K562 (cell line): ENCODE results near the gene CCND3. TPM values are rescaled to one million over a fixed set of nuclear protein-coding genes. Genes with fewer than 3 reads are reported as not detected.

Experiments used
- ATAC-seq: fragments of 200-7000 bp; cut with Tn5 transposase; 3 replicates; pipeline ENCODE4 v1.9.1; 2020; ENCODE audit warnings: moderate library complexity
- BruUV-seq: library from RNA; stranded (reverse); fragments of 400-500 nt; replicated peaks from 2 replicates; lab custom pipeline; 2021; lab: Mats Ljungman, UMichigan
- CTCF ChIA-PET: fragments of 300-600 bp; formaldehyde crosslinking; extraction: SDS; loops from one replicate; lab custom pipeline; 2021; ENCODE audit warnings: low intra/inter-chr PET ratio; lab: Yijun Ruan, JAX
- POLR2A ChIA-PET: fragments of 300-600, 350-650 bp; sonication (Branson Sonifier 250); formaldehyde crosslinking; extraction: SDS; loops from one replicate; lab custom pipeline; 2021; ENCODE audit warnings: antibody characterized with exemption, inconsistent platforms; lab: Yijun Ruan, JAX
- DNase-seq, 4 experiments: peaks; one replicate each; pipeline versions ENCODE4 v3.0.0 to v3.0.0-alpha.2; 2011 to 2018; ENCODE audit warnings: low spot score in 3 of 4, mixed read lengths in 3 of 4; ENCODE audit errors: extremely low read depth in 1 of 4
- FAIRE-seq: peaks from 2 replicates; lab custom pipeline; 2011; peaks lifted over from hg19 to GRCh38; lab: Jason Lieb, UNC
- H2AFZ ChIP-seq: 2 replicates; pipeline ENCODE4 v1.6.0; 2011; ENCODE audit warnings: low read depth, low read length, control low read depth, inconsistent platforms
- H3K27ac ChIP-seq: fragments of 200-600 bp; 3 replicates; pipeline ENCODE4 v1.8.0; 2011; ENCODE audit warnings: low read depth, mild to moderate bottlenecking, control low read depth, inconsistent platforms, low read length, moderate library complexity, mixed read lengths; ENCODE audit errors: extremely low read depth
- H3K27me3 ChIP-seq, 2 experiments: fragments of 300-600 bp in 1 of 2; 2 replicates in 1 of 2; 3 replicates in 1 of 2; pipeline versions ENCODE4 v1.6.0 to v1.8.0; 2011; ENCODE audit warnings: inconsistent platforms in 2 of 2, low read length in 2 of 2, mild to moderate bottlenecking in 1 of 2, mixed read lengths in 1 of 2, moderate library complexity in 1 of 2; ENCODE audit not compliant: control insufficient read depth in 2 of 2, insufficient read depth in 2 of 2
- H3K36me3 ChIP-seq: fragments of 300-600 bp; 3 replicates; pipeline ENCODE4 v1.8.0; 2011; ENCODE audit warnings: mild to moderate bottlenecking, low read length, inconsistent platforms; ENCODE audit not compliant: control insufficient read depth, insufficient read depth
- H3K4me1 ChIP-seq, 2 experiments: fragments of 200-600 bp in 1 of 2; replicated peaks in 1 of 2; 2 replicates in 1 of 2; 3 replicates in 1 of 2; pipeline versions ENCODE4 v1.5.1 to v1.8.0; 2011; ENCODE audit warnings: inconsistent platforms in 2 of 2, low read length in 2 of 2, mild to moderate bottlenecking in 1 of 2, mixed read lengths in 1 of 2, moderate library complexity in 1 of 2; ENCODE audit not compliant: control insufficient read depth in 2 of 2, insufficient read depth in 2 of 2
- H3K4me2 ChIP-seq: 2 replicates; pipeline ENCODE4 v1.6.1; 2011; ENCODE audit warnings: low read length, control low read depth, inconsistent platforms, mixed read lengths; ENCODE audit not compliant: insufficient read depth
- H3K4me3 ChIP-seq: fragments of 200-600 bp; sonication (generic), shearing (Covaris generic); 2 replicates; pipeline ENCODE4 v1.5.1; 2016; ENCODE audit warnings: control low read depth, inconsistent platforms
- H3K79me2 ChIP-seq: fragments of 200-600 bp; 3 replicates; pipeline ENCODE4 v1.8.0; 2011; ENCODE audit warnings: low read length, inconsistent platforms; ENCODE audit not compliant: control insufficient read depth, insufficient read depth
- H3K9ac ChIP-seq, 2 experiments: 2 replicates each; pipeline versions ENCODE4 v1.6.0 to v1.6.1; 2011; ENCODE audit warnings: low read depth in 2 of 2, low read length in 2 of 2, control low read depth in 1 of 2, inconsistent platforms in 1 of 2, mild to moderate bottlenecking in 1 of 2, mixed read lengths in 1 of 2; ENCODE audit not compliant: insufficient read depth in 1 of 2
- H3K9me1 ChIP-seq: one replicate; pipeline ENCODE4 v1.6.0; 2011; ENCODE audit warnings: inconsistent platforms, mild to moderate bottlenecking, low read length, moderate library complexity; ENCODE audit not compliant: control insufficient read depth, insufficient read depth
- H3K9me3 ChIP-seq: replicated peaks from 2 replicates; pipeline ENCODE4 v1.5.1; 2011; ENCODE audit warnings: low read depth, low read length, inconsistent platforms; ENCODE audit not compliant: control insufficient read depth, insufficient read depth
- H4K20me1 ChIP-seq: replicated peaks from 2 replicates; pipeline ENCODE4 v1.6.1; 2011; ENCODE audit warnings: low read length, inconsistent platforms, mixed read lengths; ENCODE audit not compliant: control insufficient read depth, insufficient read depth
- FOXJ3 ChIP-seq: sonication (generic); formaldehyde crosslinking; IDR thresholded peaks from 2 replicates; pipeline ENCODE4 v1.4.0; 2020; ENCODE audit warnings: mild to moderate bottlenecking, missing genetic modification reagents
- GATAD2B ChIP-seq: fragments of 450-650 bp; IDR thresholded peaks from 2 replicates; pipeline ENCODE4 v1.6.1; 2017; ENCODE audit warnings: mild to moderate bottlenecking, borderline replicate concordance
- HNRNPH1 ChIP-seq: fragments of 200-400 bp; formaldehyde crosslinking; optimal IDR thresholded peaks from 2 replicates; pipeline ENCODE3; 2017; ENCODE audit warnings: low read depth, mild to moderate bottlenecking, low read length, moderate library complexity
- MAZ ChIP-seq, 2 experiments: fragments of 450-650 bp in 1 of 2; sonication (generic) in 1 of 2; formaldehyde crosslinking; IDR thresholded peaks in 1 of 2; conservative IDR thresholded peaks in 1 of 2; 2 replicates each; pipeline versions ENCODE4 v1.4.0 to v1.5.0; 2020; ENCODE audit warnings: mild to moderate bottlenecking in 1 of 2, missing genetic modification reagents in 1 of 2
- NR2C1 ChIP-seq, 2 experiments: fragments of 450-650 bp; IDR thresholded peaks; 2 replicates each; pipeline ENCODE4 v1.6.1; 2017; ENCODE audit warnings: mild to moderate bottlenecking in 2 of 2, antibody characterized with exemption in 1 of 2, inconsistent platforms in 1 of 2, missing compliant biosample characterization in 1 of 2, missing genetic modification characterization in 1 of 2
- POLR2A ChIP-seq: fragments of 450-650 bp; conservative IDR thresholded peaks from 2 replicates; pipeline ENCODE4 v1.6.1; 2016
- RAD21 ChIP-seq, 2 experiments: fragments of 250-450 bp in 1 of 2; fragments of 450-650 bp in 1 of 2; sonication (Bioruptor Pico) in 1 of 2; formaldehyde crosslinking in 1 of 2; IDR thresholded peaks in 1 of 2; conservative IDR thresholded peaks in 1 of 2; 2 replicates each; pipeline versions ENCODE4 v1.4.0 to v1.8.0; 2020 to 2022; ENCODE audit warnings: mild to moderate bottlenecking in 2 of 2, moderate library complexity in 1 of 2
- RFX1 ChIP-seq: fragments of 450-650 bp; IDR thresholded peaks from 2 replicates; pipeline ENCODE4 v1.6.1; 2016; ENCODE audit warnings: mild to moderate bottlenecking, moderate library complexity
- SUPT5H ChIP-seq: fragments of 450-650 bp; IDR thresholded peaks from 2 replicates; pipeline ENCODE4 v1.6.1; 2016
- ZNF431 ChIP-seq: sonication (generic); formaldehyde crosslinking; IDR thresholded peaks from 2 replicates; pipeline ENCODE4 v1.8.0; 2022; ENCODE audit warnings: mild to moderate bottlenecking, missing genetic modification reagents
- WGBS: fragments of 100-300 bp; shearing (Covaris generic); methylation state at CpG from one replicate; pipeline ENCODE4 v1.1.6; 2016; ENCODE audit warnings: low coverage, mixed read lengths; ENCODE audit not compliant: insufficient coverage; ENCODE audit errors: missing lambda C conversion rate; 5-methylcytosine and 5-hydroxymethylcytosine counted together
- in situ Hi-C: fragments of 300-500 bp; cut with MboI; formaldehyde crosslinking; loops from 4 replicates; pipeline ENCODE4 v1.15.0; 2018; ENCODE audit warnings: inconsistent platforms, mixed read lengths
- intact Hi-C: fragments of 100-400 bp; cut with micrococcal nuclease; formaldehyde crosslinking; loops from 2 replicates; pipeline ENCODE4 v1.14.2; 2022
- polyA plus RNA-seq, 8 experiments: library from polyadenylated mRNA; depleted of rRNA in 4 of 8; stranded (reverse) in 5 of 8; unstranded in 3 of 8; fragments of >200 nt; fragmentation: Nextera tagmentation in 2 of 8; fragmentation: Illumina TruSeq in 1 of 8; extraction: Ambion mirVana in 2 of 8; extraction: Trizol in 1 of 8; gene quantifications; 2 replicates each; pipeline versions ENCODE4 v1.2.1 to v1.2.3, GENCODE V29; 2011 to 2014; ENCODE audit warnings: inconsistent platforms in 1 of 8, missing spikeins in 1 of 8
- total RNA-seq, 7 experiments: library from RNA; depleted of rRNA in 6 of 7; stranded (reverse); fragments of >200 nt in 6 of 7; fragmentation: Illumina TruSeq in 2 of 7; extraction: Trizol in 2 of 7; gene quantifications; 2 replicates each; pipeline versions ENCODE4 v1.2.1 to v1.2.3, GENCODE V29; 2011 to 2021; ENCODE audit warnings: low replicate concordance in 1 of 7
- TF ChIP-seq, protein P1 (sequence below): IDR thresholded peaks from 2 replicates; pipeline ENCODE4 v1.6.1; 2012; ENCODE audit warnings: low read depth, low read length, improper control_type of control experiment, borderline replicate concordance
- TF ChIP-seq, protein P2 (sequence below): fragments of 450-650 bp; formaldehyde crosslinking; conservative IDR thresholded peaks from 2 replicates; pipeline ENCODE4 v1.4.0; 2022; ENCODE audit warnings: mild to moderate bottlenecking, missing genetic modification characterization

The CCND3 gene
- total and polyA plus RNA-seq, 9 of the 15 experiments (the other 6 are each of a cell fraction or from before 2014, with no cell fraction given), result 21.5 to 204 (median 97.4) TPM

DNA sequence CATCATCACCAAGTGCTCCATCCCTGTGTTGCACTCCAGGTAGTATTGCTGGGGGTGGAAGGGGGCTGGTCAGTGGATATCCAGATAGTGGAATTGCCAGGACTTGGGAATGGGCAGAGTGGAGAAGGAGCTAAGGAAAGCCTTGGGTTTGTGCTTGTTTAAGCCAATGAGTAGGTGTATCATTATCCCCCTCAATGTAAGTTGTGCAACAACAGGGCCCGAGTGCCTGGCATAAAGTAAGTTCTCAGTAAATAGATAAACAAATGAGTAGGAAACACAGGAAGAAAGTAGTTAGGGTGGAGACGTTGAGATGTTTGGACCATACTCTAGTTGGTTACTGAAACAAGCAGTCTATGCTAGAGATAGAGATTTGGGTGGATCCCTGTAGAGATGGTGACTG, 9.8 kb downstream of the CCND3 start:
- BruUV-seq, result no TSS peak
- H3K4me1 ChIP-seq, result peaks cover 17 to 21% of the 10 kb centered on the region in 2 experiments
- POLR2A ChIA-PET, result interaction anchor here (0.6 to 13.7 kb wide), 5 partner anchors 5 to 117 kb away, joined by 3 to 166 read pairs (median 3); partner anchors contain the start of genes BYSL, CCND3 and MED20
- peaks cover 98% of the 10 kb centered on the region for H3K36me3 ChIP-seq
- no peak overlapping the region for H3K9ac ChIP-seq
- no peak overlapping the region for H3K27ac ChIP-seq
- no peaks in the 10 kb centered on the region for H3K27me3 ChIP-seq
- peaks cover 4% of the 10 kb centered on the region for H3K9me1 ChIP-seq
- no peak for FAIRE-seq
- no peak for ATAC-seq
- H3K4me2 ChIP-seq, result no peak overlapping the region
- H2AFZ ChIP-seq, result no peak overlapping the region
- peaks cover 49% of the 10 kb centered on the region for H3K79me2 ChIP-seq
- H4K20me1 ChIP-seq, result peaks cover 18% of the 10 kb centered on the region
- H3K4me3 ChIP-seq, result no peak overlapping the region
- 55% methylated on average over 2 of the region's 2 CpGs for WGBS
- in situ Hi-C loops, result no loop called here
- intact Hi-C loops, result loop anchor here (10.0 kb wide), 1 partner anchor 263 kb away; the partner anchor contains the start of gene GUCA1B
- CTCF ChIA-PET, result interaction anchor here (0.6 to 0.7 kb wide), 2 partner anchors 114 to 485 kb away, joined by 3 read pairs; no protein-coding TSS in a partner anchor
- DNase-seq, result no peak
- no peaks in the 10 kb centered on the region for H3K9me3 ChIP-seq
- TF ChIP-seq HNRNPH1 (no peak), RFX1 (no peak), GATAD2B (no peak), FOXJ3 (CRISPR knock-in tag) (no peak), SUPT5H (peak; percentile 23; the same call in 1 of the 2 replicates), NR2C1 (IDR thresholded peaks at IDR 0.05) (no peak), NR2C1 (tag; IDR thresholded peaks at IDR 0.05) (no peak), MAZ (CRISPR knock-in tag; conservative IDR thresholded peaks at IDR 0.05 in 1 of 2, IDR thresholded peaks at IDR 0.05 in 1 of 2) (no peak), ZNF431 (CRISPR knock-in tag) (no peak), POLR2A (peak; percentile 31; the same call in 1 of the 2 replicates), RAD21 (CRISPR knock-in tag; conservative IDR thresholded peaks at IDR 0.05 in 1 of 2, IDR thresholded peaks at IDR 0.05 in 1 of 2) (no peak)
- TF ChIP-seq, protein P1, sequence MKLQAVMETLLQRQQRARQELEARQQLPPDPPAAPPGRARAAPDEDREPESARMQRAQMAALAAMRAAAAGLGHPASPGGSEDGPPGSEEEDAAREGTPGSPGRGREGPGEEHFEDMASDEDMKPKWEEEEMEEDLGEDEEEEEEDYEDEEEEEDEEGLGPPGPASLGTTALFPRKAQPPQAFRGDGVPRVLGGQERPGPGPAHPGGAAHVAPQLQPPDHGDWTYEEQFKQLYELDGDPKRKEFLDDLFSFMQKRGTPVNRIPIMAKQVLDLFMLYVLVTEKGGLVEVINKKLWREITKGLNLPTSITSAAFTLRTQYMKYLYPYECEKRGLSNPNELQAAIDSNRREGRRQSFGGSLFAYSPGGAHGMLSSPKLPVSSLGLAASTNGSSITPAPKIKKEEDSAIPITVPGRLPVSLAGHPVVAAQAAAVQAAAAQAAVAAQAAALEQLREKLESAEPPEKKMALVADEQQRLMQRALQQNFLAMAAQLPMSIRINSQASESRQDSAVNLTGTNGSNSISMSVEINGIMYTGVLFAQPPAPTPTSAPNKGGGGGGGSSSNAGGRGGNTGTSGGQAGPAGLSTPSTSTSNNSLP, result no peak
- TF ChIP-seq, protein P2, sequence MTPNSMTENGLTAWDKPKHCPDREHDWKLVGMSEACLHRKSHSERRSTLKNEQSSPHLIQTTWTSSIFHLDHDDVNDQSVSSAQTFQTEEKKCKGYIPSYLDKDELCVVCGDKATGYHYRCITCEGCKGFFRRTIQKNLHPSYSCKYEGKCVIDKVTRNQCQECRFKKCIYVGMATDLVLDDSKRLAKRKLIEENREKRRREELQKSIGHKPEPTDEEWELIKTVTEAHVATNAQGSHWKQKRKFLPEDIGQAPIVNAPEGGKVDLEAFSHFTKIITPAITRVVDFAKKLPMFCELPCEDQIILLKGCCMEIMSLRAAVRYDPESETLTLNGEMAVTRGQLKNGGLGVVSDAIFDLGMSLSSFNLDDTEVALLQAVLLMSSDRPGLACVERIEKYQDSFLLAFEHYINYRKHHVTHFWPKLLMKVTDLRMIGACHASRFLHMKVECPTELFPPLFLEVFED (CRISPR knock-in tag), result 0 out of 2 replicates have a peak, but pooled peaks have one; percentile 4
